ENCODE data around the gene MELK.

GRCh38 chr9:36676778-36677485 is 104.2 kb downstream of the MELK start:
- TF ChIP-seq CTCF (conservative IDR thresholded peaks at IDR 0.05; ENCODE audit: low read depth, low read length) (no peak), EZH2 (IDR thresholded peaks at IDR 0.05; ENCODE audit: borderline replicate concordance, low read depth, low read length, poor library complexity, severe bottlenecking) (no peak)
